Skin of body (tissue), 2 donors: ENCODE results near the gene IFT27. TPM values are rescaled to one million over a fixed set of nuclear protein-coding genes. Genes with fewer than 3 reads are reported as not detected.
"Not testable (repeated sequence)": the region's sequence is repeated elsewhere in the genome, so short reads cannot be mapped to it uniquely, and the experiment has no call there.

Source experiments
- DNase-seq: peaks from one replicate; lab custom pipeline; 2025; lab: John Stamatoyannopoulos, UW
- total RNA-seq: library from RNA; depleted of rRNA; stranded (reverse); fragments of >200 nt; gene quantifications from one replicate; pipeline ENCODE4 v1.2.3, GENCODE V29; 2014

Gene IFT27
- total RNA-seq, 1 donor from 2014 or later: 12.8 TPM

GRCh38 chr22:36765131-36765942, 10.6 kb downstream of the IFT27 start:
- DNase-seq: no peak

GRCh38 chr22:36764641-36765040, 11.3 kb downstream of the IFT27 start:
- DNase-seq: no peak

- DNase-seq: no peak
These were observed 11.9 kb downstream of the IFT27 start for GRCh38 chr22:36764060-36764459.

GRCh38 chr22:36763576-36763975, 12.3 kb downstream of the IFT27 start:
- no peak for DNase-seq

GRCh38 chr22:36762687-36763260, 13.1 kb downstream of the IFT27 start:
- DNase-seq: no peak

GRCh38 chr22:36761553-36762240, 14.2 kb downstream of the IFT27 start:
- DNase-seq: no peak

GRCh38 chr22:36760786-36761185, 15.1 kb downstream of the IFT27 start:
- no peak for DNase-seq

GRCh38 chr22:36759481-36760159, 16.3 kb downstream of the IFT27 start:
- no peak for DNase-seq

- DNase-seq: no peak
These were observed 17.1 kb downstream of the IFT27 start for GRCh38 chr22:36758792-36759271.

- no peak for DNase-seq
These were observed 18.2 kb downstream of the IFT27 start for GRCh38 chr22:36757668-36758211.

GRCh38 chr22:36756746-36757655, 18.9 kb downstream of the IFT27 start:
- DNase-seq: no peak

- DNase-seq: no peak
These were observed 19.9 kb downstream of the IFT27 start for GRCh38 chr22:36756031-36756430.

- no peak for DNase-seq
These were observed 20.6 kb downstream of the IFT27 start for GRCh38 chr22:36755316-36755715.

- not testable (repeated sequence) for DNase-seq
These were observed 21.0 kb downstream of the IFT27 start for GRCh38 chr22:36754881-36755280.

GRCh38 chr22:36753916-36754315, 22.0 kb downstream of the IFT27 start:
- DNase-seq: no peak

- no peak for DNase-seq
These were observed 22.7 kb downstream of the IFT27 start for GRCh38 chr22:36753120-36753802.

GRCh38 chr22:36746375-36746970, 29.4 kb downstream of the IFT27 start:
- no peak for DNase-seq

- no peak for DNase-seq
These were observed 30.5 kb downstream of the IFT27 start for GRCh38 chr22:36745301-36745995.

- no peak for DNase-seq
These were observed 31.1 kb downstream of the IFT27 start for GRCh38 chr22:36744791-36745190.
